ENCODE measurements around the gene FRAT1.
"Not testable (repeated sequence)": the region's sequence is repeated elsewhere in the genome, so short reads cannot be mapped to it uniquely, and the experiment has no call there.

DNA sequence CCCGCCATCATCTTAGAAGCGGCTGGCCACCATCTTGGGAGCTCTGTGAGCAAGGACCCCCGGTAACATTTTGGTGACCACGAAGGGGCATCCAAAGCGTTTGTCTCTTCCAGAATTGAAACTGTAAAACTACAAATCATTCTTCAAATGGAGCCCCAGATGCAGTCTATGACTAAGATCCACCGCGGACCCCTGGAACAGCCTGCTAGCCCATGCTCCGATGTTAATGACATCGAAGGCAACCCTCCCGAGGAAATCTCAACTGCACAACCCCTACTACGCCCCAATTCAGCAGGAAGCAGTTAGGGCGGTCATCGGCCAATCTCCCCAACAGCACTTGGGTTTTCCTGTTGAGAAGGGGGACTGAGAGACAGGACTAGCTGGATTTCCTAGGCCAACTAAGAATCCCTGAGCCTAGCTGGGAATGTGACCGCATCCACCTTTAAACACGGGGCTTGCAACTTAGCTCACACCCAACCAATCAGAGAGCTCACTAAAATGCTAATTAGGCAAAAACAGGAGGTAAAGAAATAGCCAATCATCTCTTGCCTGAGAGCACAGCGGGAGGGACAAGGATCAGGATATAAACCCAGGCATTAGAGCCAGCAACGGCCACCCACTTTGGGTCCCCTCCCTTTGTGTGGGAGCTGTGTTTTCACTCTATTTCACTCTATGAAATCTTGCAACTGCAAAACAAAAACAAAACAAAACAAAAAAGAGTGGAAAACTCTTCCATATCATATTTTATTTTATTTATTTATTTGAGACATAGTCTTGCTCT, 28.3 kb upstream of the FRAT1 start:
- TF ChIP-seq, protein P1, sequence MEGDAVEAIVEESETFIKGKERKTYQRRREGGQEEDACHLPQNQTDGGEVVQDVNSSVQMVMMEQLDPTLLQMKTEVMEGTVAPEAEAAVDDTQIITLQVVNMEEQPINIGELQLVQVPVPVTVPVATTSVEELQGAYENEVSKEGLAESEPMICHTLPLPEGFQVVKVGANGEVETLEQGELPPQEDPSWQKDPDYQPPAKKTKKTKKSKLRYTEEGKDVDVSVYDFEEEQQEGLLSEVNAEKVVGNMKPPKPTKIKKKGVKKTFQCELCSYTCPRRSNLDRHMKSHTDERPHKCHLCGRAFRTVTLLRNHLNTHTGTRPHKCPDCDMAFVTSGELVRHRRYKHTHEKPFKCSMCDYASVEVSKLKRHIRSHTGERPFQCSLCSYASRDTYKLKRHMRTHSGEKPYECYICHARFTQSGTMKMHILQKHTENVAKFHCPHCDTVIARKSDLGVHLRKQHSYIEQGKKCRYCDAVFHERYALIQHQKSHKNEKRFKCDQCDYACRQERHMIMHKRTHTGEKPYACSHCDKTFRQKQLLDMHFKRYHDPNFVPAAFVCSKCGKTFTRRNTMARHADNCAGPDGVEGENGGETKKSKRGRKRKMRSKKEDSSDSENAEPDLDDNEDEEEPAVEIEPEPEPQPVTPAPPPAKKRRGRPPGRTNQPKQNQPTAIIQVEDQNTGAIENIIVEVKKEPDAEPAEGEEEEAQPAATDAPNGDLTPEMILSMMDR (IDR thresholded peaks at IDR 0.05; ENCODE audit: low read depth, low read length, poor library complexity, severe bottlenecking), result not testable (repeated sequence)
- TF ChIP-seq EZH2phosphoT487 (IDR thresholded peaks at IDR 0.05; ENCODE audit: borderline replicate concordance, low read length), result not testable (repeated sequence)
